Gastrocnemius medialis (tissue), 4 donors: ENCODE results near the gene SECISBP2.

Source experiments
- POLR2A ChIP-seq, 2 donors: fragments of 450-650 bp; IDR thresholded peaks; one replicate each; pipeline ENCODE4 v1.6.1; 2017; ENCODE audit warnings: antibody characterized with exemption in 2 of 2, mild to moderate bottlenecking in 2 of 2, moderate library complexity in 2 of 2
- TF ChIP-seq, protein P1 (sequence below), 5 experiments: fragments of 450-650 bp in 3 of 5; fragments of 200-600 bp in 2 of 5; sonication (generic) in 2 of 5; IDR thresholded peaks in 4 of 5; conservative IDR thresholded peaks in 1 of 5; 1 replicate in 4 of 5; 2 replicates in 1 of 5; pipeline ENCODE4 v1.5.1; 2016 to 2019; ENCODE audit warnings: antibody characterized with exemption in 5 of 5, mild to moderate bottlenecking in 3 of 5, moderate library complexity in 3 of 5

DNA sequence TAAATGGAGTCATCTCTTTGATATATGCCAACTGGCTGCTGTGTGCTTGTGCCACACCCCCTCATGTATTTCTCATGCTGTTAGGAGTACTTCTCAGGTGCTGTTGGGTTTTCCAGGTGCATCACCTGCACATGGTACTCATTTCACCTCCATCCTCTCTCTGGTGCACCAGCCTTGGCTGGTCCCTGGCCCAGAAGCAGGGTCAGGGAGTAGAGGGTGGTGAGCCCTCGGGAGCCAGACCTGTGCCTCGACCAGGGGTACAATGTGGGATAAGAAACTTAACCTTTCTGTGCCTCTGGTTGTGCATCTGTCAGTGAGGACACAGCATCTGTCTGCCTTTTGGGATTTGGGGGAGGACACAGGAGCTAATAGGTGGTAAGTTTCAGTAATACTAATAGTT lies 38.5 kb downstream of the SECISBP2 start:
- TF ChIP-seq, protein P1, sequence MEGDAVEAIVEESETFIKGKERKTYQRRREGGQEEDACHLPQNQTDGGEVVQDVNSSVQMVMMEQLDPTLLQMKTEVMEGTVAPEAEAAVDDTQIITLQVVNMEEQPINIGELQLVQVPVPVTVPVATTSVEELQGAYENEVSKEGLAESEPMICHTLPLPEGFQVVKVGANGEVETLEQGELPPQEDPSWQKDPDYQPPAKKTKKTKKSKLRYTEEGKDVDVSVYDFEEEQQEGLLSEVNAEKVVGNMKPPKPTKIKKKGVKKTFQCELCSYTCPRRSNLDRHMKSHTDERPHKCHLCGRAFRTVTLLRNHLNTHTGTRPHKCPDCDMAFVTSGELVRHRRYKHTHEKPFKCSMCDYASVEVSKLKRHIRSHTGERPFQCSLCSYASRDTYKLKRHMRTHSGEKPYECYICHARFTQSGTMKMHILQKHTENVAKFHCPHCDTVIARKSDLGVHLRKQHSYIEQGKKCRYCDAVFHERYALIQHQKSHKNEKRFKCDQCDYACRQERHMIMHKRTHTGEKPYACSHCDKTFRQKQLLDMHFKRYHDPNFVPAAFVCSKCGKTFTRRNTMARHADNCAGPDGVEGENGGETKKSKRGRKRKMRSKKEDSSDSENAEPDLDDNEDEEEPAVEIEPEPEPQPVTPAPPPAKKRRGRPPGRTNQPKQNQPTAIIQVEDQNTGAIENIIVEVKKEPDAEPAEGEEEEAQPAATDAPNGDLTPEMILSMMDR (IDR thresholded peaks at IDR 0.05 in 4 of 5, conservative IDR thresholded peaks at IDR 0.05 in 1 of 5) = no peak
- no peak for TF ChIP-seq POLR2A (IDR thresholded peaks at IDR 0.05)
